CD1c-positive myeloid dendritic cell (primary cell): ENCODE results near the gene GOLGA6L10.
"Not testable (repeated sequence)": the region's sequence is repeated elsewhere in the genome, so short reads cannot be mapped to it uniquely, and the experiment has no call there.

ENCODE experiments used
- DNase-seq: peaks from one replicate; pipeline ENCODE4 v3.0.0-alpha.2; 2016; ENCODE audit errors: extremely low spot score

The GOLGA6L10 gene

DNA sequence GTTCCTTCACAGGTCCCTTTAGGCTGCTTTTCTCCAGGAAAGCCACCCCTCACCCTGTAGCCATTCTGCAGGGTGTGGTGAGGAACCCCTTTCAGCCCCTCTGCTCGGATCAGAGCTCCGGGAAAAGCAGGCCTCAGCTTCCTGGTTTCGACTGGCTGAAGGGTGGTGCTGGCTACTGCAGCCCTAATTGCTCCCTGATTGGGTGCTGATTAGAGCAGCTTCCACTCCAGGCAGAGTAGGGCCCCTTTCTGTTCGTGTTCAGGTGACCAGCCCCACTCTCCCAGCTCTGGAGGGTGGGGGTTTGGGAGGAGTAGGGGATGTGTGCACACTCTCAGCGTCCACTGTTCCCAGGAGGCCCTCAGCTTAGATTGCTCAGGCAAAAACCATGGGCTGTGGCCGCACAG, 49.8 kb downstream of the GOLGA6L10 start:
- not testable (repeated sequence) for DNase-seq

- DNase-seq = no peak
These were observed 50.8 kb downstream of the GOLGA6L10 start for GRCh38 chr15:82298520-82298919.

GRCh38 chr15:82298032-82298431, 51.2 kb downstream of the GOLGA6L10 start:
- no peak for DNase-seq

DNA sequence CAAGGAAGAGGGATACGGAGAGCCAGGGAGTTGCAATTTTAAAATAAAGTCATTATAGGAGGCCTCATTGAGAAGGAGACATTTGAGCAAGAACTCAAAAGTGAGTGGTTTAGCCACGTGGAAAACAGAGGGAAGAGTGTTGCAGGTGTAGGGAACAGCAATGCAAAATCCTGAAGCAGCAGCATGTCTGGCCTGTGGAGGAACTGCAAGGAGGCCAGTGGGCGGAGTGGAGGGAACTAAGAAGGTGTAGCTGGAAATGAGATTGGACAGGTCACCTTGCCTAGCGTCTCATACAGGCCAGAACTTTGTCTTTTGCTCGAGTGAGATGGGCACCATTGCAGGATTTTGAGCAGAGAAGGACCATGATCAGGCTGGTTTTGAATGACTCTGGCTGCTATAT, 51.7 kb downstream of the GOLGA6L10 start:
- DNase-seq = no peak

DNA sequence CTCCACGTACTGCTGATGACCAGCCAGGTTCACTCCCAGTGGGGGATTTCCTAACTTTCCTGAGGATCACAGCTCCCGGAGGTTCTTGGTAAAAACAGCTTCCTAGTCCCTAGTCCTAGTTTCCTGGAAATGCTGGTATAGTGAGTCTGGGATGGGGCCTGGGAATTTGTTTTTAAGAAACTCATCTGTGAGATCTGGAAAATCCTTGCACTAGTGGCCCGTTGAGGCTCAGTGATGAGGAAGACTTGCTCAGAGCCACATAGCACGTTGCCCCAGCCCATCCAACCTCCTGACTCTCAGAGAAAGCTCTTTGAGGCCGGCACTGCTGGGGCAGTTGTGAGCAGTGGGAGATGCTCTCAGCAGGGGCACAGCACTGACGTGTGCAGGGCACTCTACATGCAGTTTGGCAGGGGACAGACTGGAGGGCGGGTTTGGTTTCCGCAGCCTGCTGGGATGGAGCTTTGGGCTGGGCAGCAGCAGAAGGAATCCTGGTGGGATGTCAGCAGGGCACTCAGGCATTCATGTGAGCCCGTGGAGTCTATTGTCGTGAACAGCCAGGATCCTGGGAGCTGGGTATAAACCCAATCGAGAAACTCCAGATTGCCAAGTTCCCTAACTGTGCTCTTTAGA, 55.1 kb downstream of the GOLGA6L10 start:
- no peak for DNase-seq

DNA sequence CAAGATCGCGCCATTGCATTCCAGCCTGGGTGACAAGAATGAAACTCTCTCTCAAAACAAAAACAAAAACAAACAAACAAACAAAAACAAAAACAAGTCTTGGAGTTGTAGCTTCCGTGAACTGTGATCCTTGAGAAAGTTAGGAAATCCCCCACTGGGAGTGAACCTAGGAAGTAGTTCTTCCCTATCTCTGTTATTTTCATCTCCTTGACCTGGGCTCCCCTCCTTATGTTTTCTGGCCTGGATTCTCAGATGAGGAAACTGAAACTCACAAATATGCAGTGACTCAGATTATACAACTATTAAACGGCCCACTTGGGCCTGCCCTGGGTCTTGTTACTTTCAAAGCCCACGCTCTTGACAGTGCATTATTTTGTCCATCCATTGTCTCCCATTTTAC, 57.0 kb downstream of the GOLGA6L10 start:
- no peak for DNase-seq
